GM12865 (cell line): ENCODE results near the gene DUSP28.

Source experiments
- DNase-seq: peaks from one replicate; pipeline ENCODE4 v3.0.0; 2010; ENCODE audit warnings: low read depth
- H3K4me3 ChIP-seq: 2 replicates; pipeline ENCODE4 v1.5.1; 2011; ENCODE audit warnings: mild to moderate bottlenecking, low read depth, low read length, control low read depth
- CTCF ChIP-seq: IDR thresholded peaks from 2 replicates; pipeline ENCODE4 v1.5.1; 2011; ENCODE audit warnings: low read length, control low read depth, low read depth, inconsistent platforms; ENCODE audit not compliant: insufficient read depth; ENCODE audit errors: missing control alignments

Gene DUSP28

GRCh38 chr2:240588669-240589068 is 28.5 kb downstream of the DUSP28 start:
- DNase-seq, result no peak
- H3K4me3 ChIP-seq, result no peak overlapping the region

GRCh38 chr2:240589375-240589774 is 29.2 kb downstream of the DUSP28 start:
- no peak for DNase-seq
- no peak for TF ChIP-seq CTCF
- H3K4me3 ChIP-seq, result no peak overlapping the region

More at GRCh38 chr2:240588669-240589068, 28.5 kb downstream of the DUSP28 start:
- no peak for TF ChIP-seq CTCF

GRCh38 chr2:240589850-240590525 is 29.8 kb downstream of the DUSP28 start:
- no peak for DNase-seq
- no peak overlapping the region for H3K4me3 ChIP-seq
- TF ChIP-seq CTCF, result no peak

- DNase-seq, result no peak
- TF ChIP-seq CTCF, result no peak
- H3K4me3 ChIP-seq, result no peak overlapping the region
Observed at GRCh38 chr2:240590681-240591111, 30.5 kb downstream of the DUSP28 start.

- DNase-seq, result no peak
- no peak overlapping the region for H3K4me3 ChIP-seq
- no peak for TF ChIP-seq CTCF
Observed at GRCh38 chr2:240591226-240591625, 31.1 kb downstream of the DUSP28 start.

- no peak overlapping the region for H3K4me3 ChIP-seq
- no peak for TF ChIP-seq CTCF
- no peak for DNase-seq
Observed at GRCh38 chr2:240591784-240592183, 31.6 kb downstream of the DUSP28 start.
